SU-DHL-6 (cell line): Measurements from ENCODE around the gene AKT1S1.

Experiments
- CTCF ChIP-seq: fragments of 200-600 bp; sonication (generic); IDR thresholded peaks from one replicate; pipeline ENCODE4 v1.5.1; 2017; ENCODE audit warnings: antibody characterized with exemption, mild to moderate bottlenecking, low read length, moderate library complexity; ENCODE audit not compliant: insufficient read depth, poor library complexity, severe bottlenecking
- EZH2phosphoT487 ChIP-seq: fragments of 200-600 bp; sonication (generic), shearing (Covaris generic); conservative IDR thresholded peaks from 2 replicates; pipeline ENCODE4 v1.6.1; 2018; ENCODE audit warnings: mild to moderate bottlenecking, antibody characterized with exemption, low read length, moderate library complexity, mixed read lengths

DNA sequence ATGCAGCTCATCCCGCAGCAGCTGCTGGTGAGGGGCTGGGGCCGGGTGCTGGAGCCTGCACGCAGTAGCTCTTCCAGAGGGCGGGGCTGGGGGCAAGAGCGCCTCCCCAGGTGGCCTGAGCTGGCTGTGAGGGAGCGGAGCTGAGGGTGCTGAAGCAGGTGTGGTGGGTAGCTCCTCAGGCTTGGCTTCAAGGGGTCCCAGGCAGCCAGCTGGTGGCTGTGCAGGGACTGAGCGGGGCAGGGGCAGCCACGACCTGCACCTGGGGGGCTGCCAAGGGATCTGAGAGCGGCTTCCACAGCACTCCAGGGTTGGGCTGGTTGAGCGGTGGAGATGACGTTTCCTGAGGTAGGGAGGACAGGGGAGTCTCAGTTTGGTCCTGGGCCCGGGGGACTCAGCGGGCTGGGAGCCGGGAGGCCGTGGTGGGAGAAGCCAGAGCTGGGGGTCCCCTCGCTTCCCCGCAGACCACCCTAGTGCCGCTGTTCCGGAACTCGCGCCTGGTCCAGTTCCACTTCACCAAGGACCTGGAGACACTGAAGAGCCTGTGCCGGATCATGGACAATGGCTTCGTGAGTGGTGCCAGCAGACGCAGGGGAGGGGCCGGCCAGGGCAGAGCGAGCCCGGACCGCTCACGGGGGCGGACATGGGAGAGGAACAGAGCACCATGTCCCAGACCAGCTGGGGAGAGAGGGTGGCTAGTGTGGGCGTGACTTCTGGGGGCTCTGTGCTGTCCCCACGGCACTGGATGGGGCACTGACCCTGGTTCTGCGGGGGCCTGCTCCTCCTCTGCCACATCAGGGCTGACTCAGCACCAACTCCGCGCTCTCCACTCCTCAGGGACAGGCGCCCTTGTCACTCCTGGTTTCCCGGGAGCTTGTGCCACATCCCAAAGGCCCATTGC, 18.8 kb downstream of the AKT1S1 start:
- no peak for TF ChIP-seq CTCF
- no peak for TF ChIP-seq EZH2phosphoT487
